ENCODE results near the gene PKM.

GRCh38 chr15:72176743-72177142, 54.2 kb downstream of the PKM start:
- TF ChIP-seq CTCF (IDR thresholded peaks at IDR 0.05): no peak
- no peak for TF ChIP-seq EZH2 (IDR thresholded peaks at IDR 0.05)
